Fibroblast of skin of scalp (primary cell): ENCODE data around the gene CAMTA1.

Experiments used
- DNase-seq: peaks from one replicate; pipeline ENCODE4 v3.0.0-alpha.2; 2013

Gene CAMTA1

GRCh38 chr1:7552402-7552801, 767.1 kb downstream of the CAMTA1 start:
- DNase-seq = no peak

- DNase-seq = no peak
Measured at GRCh38 chr1:7553042-7553690, 767.9 kb downstream of the CAMTA1 start.

GRCh38 chr1:7554385-7555235, 769.4 kb downstream of the CAMTA1 start:
- no peak for DNase-seq

GRCh38 chr1:7555391-7556185, 770.3 kb downstream of the CAMTA1 start:
- no peak for DNase-seq

GRCh38 chr1:7557301-7557891, 772.1 kb downstream of the CAMTA1 start:
- DNase-seq = peak; percentile 15

- DNase-seq = no peak
Measured at GRCh38 chr1:7558041-7558461, 772.8 kb downstream of the CAMTA1 start.

- no peak for DNase-seq
Measured at GRCh38 chr1:7558481-7558880, 773.2 kb downstream of the CAMTA1 start.

- DNase-seq = no peak
Measured at GRCh38 chr1:7558921-7559869, 773.9 kb downstream of the CAMTA1 start.

GRCh38 chr1:7560128-7560527, 774.9 kb downstream of the CAMTA1 start:
- DNase-seq = no peak

- DNase-seq = no peak
Measured at GRCh38 chr1:7560601-7561181, 775.4 kb downstream of the CAMTA1 start.

- DNase-seq = peak; percentile 26
Measured at GRCh38 chr1:7561331-7561921, 776.2 kb downstream of the CAMTA1 start.

GRCh38 chr1:7561936-7562728, 776.9 kb downstream of the CAMTA1 start:
- DNase-seq = no peak

GRCh38 chr1:7562729-7563605, 777.7 kb downstream of the CAMTA1 start:
- no peak for DNase-seq

GRCh38 chr1:7564137-7564536, 778.9 kb downstream of the CAMTA1 start:
- no peak for DNase-seq

- no peak for DNase-seq
Measured at GRCh38 chr1:7565099-7565750, 780.0 kb downstream of the CAMTA1 start.

- no peak for DNase-seq
Measured at GRCh38 chr1:7566417-7567375, 781.4 kb downstream of the CAMTA1 start.

- no peak for DNase-seq
Measured at GRCh38 chr1:7567376-7567775, 782.1 kb downstream of the CAMTA1 start.
